MCF 10A (cell line): Measurements from ENCODE around the gene MAD1L1. TPM values are rescaled to one million over a fixed set of nuclear protein-coding genes. Genes with fewer than 3 reads are reported as not detected.

Source experiments
- BruUV-seq: library from RNA; stranded (reverse); fragments of 400-500 nt; replicated peaks from 2 replicates; lab custom pipeline; 2021; lab: Mats Ljungman, UMichigan
- CTCF ChIA-PET: fragments of 300-600 bp; sonication (Branson Sonifier 250); formaldehyde crosslinking; extraction: SDS; loops from one replicate; lab custom pipeline; 2021; ENCODE audit warnings: antibody characterized with exemption, inconsistent platforms; lab: Yijun Ruan, JAX
- POLR2A ChIA-PET: fragments of 300-600, 350-650 bp; sonication (Branson Sonifier 250); formaldehyde crosslinking; extraction: SDS; loops from one replicate; lab custom pipeline; 2020; ENCODE audit warnings: antibody characterized with exemption, inconsistent platforms; lab: Yijun Ruan, JAX
- DNase-seq: peaks from one replicate; pipeline ENCODE4 v3.0.0-alpha.2; 2018; ENCODE audit not compliant: unreplicated experiment
- H3K27ac Mint-ChIP-seq: one replicate; pipeline ENCODE4 v1.8.0; 2022; ENCODE audit warnings: mild to moderate bottlenecking, low read depth, mixed read lengths; ENCODE audit not compliant: unreplicated experiment
- H3K27me3 Mint-ChIP-seq: one replicate; pipeline ENCODE4 v1.8.0; 2022; ENCODE audit warnings: mixed read lengths; ENCODE audit not compliant: insufficient read depth, unreplicated experiment
- H3K36me3 Mint-ChIP-seq: one replicate; pipeline ENCODE4 v1.8.0; 2022; ENCODE audit warnings: mild to moderate bottlenecking, moderate library complexity, mixed read lengths; ENCODE audit not compliant: insufficient read depth, unreplicated experiment
- H3K4me1 Mint-ChIP-seq: one replicate; pipeline ENCODE4 v1.8.0; 2022; ENCODE audit warnings: mixed read lengths; ENCODE audit not compliant: insufficient read depth, unreplicated experiment
- H3K4me3 Mint-ChIP-seq: one replicate; pipeline ENCODE4 v1.8.0; 2022; ENCODE audit warnings: mild to moderate bottlenecking, moderate library complexity, mixed read lengths; ENCODE audit not compliant: unreplicated experiment
- H3K9me3 Mint-ChIP-seq: one replicate; pipeline ENCODE4 v1.8.0; 2022; ENCODE audit warnings: mixed read lengths; ENCODE audit not compliant: unreplicated experiment
- CTCF ChIP-seq: fragments of 200-600 bp; IDR thresholded peaks from one replicate; pipeline ENCODE4 v1.8.0; 2022; ENCODE audit warnings: antibody characterized with exemption, mild to moderate bottlenecking; ENCODE audit not compliant: unreplicated experiment
- intact Hi-C: fragments of 100-400 bp; cut with micrococcal nuclease; formaldehyde crosslinking; loops from 2 replicates; pipeline ENCODE4 v1.14.1; 2022
- total RNA-seq: library from RNA; stranded (reverse); gene quantifications from 2 replicates; pipeline ENCODE4 v1.2.3, GENCODE V29; 2022

The MAD1L1 gene
- total RNA-seq, 1 experiment from 2014 or later = 25.2 TPM

- no peaks in the 10 kb centered on the region for H3K4me1 Mint-ChIP-seq
- H3K27ac Mint-ChIP-seq = no peak overlapping the region
- no peak overlapping the region for H3K4me3 Mint-ChIP-seq
- ChIA-PET POLR2A (interaction anchor here (0.6 kb wide), 1 partner anchor 18 kb away, joined by 4 read pairs; no protein-coding TSS in a partner anchor), CTCF (no interaction called here)
- intact Hi-C loops = no loop called here
- no peaks in the 10 kb centered on the region for H3K9me3 Mint-ChIP-seq
- no peak for TF ChIP-seq CTCF
- DNase-seq = no peak
- no TSS peak for BruUV-seq
- H3K36me3 Mint-ChIP-seq = no peaks in the 10 kb centered on the region
- H3K27me3 Mint-ChIP-seq = no peaks in the 10 kb centered on the region
Observed at GRCh38 chr7:2122651-2123050, 110.1 kb downstream of the MAD1L1 start.

DNA sequence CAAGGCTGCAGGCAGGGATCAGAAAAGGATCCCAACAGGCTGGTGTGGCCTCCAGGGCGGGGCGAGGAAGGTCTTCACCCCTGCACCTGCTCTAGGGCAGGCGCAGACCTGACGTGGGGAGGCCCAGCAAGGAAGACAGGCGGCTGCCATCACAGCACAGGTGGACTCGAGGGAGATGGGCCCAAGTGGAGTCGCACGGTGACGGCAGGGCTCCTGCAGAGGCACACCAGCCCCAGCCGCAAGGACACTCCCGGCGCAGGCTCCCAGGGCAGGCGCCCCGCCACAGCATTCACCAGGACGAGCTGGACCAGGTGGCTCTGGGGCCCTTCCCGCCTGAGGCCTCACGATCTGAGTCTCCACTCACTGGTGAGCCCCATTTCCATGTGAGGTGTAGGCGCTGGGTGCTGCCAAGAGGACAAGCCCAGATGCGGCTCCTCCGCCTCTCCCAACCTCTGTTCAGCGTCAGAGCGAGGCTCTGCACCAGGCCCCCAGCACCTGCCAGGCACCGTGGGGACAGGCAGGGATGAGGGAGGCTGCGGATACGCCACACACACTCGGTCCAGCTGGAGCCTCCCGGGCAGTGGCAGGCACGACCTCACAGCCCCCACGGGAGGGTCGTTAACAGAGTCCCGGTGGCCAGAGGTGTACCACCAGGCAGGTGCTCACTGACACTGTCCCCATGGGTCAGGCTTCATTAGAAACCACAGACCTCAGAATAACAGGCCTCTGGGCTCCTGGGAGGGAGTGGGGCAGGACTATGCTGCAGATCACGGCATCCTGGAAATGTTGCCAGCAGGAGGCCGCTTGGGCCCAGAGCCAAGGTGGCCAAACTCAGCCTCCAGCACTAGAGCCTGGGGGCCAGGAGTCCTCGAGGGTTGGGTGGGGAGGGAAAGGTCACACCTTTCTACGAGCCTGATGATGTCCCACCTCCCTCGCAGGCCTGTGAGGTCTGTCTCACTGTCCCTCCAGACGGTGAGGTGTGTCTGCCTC is 111.6 kb downstream of the MAD1L1 start:
- ChIA-PET CTCF (interaction anchor here (0.5 to 0.6 kb wide), 2 partner anchors 140 to 533 kb away, joined by 3 to 4 read pairs; no protein-coding TSS in a partner anchor), POLR2A (no interaction called here)

GRCh38 chr7:2120251-2120660 is 112.5 kb downstream of the MAD1L1 start:
- no TSS peak for BruUV-seq
- H3K27me3 Mint-ChIP-seq = no peaks in the 10 kb centered on the region
- H3K4me3 Mint-ChIP-seq = no peak overlapping the region
- TF ChIP-seq CTCF = no peak
- H3K9me3 Mint-ChIP-seq = no peaks in the 10 kb centered on the region
- H3K36me3 Mint-ChIP-seq = no peaks in the 10 kb centered on the region
- intact Hi-C loops = no loop called here
- CTCF ChIA-PET = no interaction called here
- peaks cover 11% of the 10 kb centered on the region for H3K4me1 Mint-ChIP-seq
- no peak for DNase-seq
- POLR2A ChIA-PET = no interaction called here
- no peak overlapping the region for H3K27ac Mint-ChIP-seq

More for the DNA sequence above, 111.6 kb downstream of the MAD1L1 start:
- TF ChIP-seq CTCF = no peak
- DNase-seq = no peak
- Mint-ChIP-seq H3K4me1 (peaks cover 7% of the 10 kb centered on the region), H3K27ac (no peak overlapping the region), H3K4me3 (no peak overlapping the region), H3K27me3 (no peaks in the 10 kb centered on the region), H3K36me3 (no peaks in the 10 kb centered on the region), H3K9me3 (no peaks in the 10 kb centered on the region)
- intact Hi-C loops = no loop called here
- BruUV-seq = no TSS peak

- no peaks in the 10 kb centered on the region for H3K9me3 Mint-ChIP-seq
- H3K36me3 Mint-ChIP-seq = peaks cover 5% of the 10 kb centered on the region
- ChIA-PET CTCF (no interaction called here), POLR2A (interaction anchor here (1.4 kb wide), 1 partner anchor 11 kb away, joined by 5 read pairs; no protein-coding TSS in a partner anchor)
- intact Hi-C loops = no loop called here
- no TSS peak for BruUV-seq
- DNase-seq = no peak
- no peak for TF ChIP-seq CTCF
- H3K27me3 Mint-ChIP-seq = no peaks in the 10 kb centered on the region
- H3K4me3 Mint-ChIP-seq = no peak overlapping the region
- no peak overlapping the region for H3K27ac Mint-ChIP-seq
- H3K4me1 Mint-ChIP-seq = peaks cover 18% of the 10 kb centered on the region
Observed at GRCh38 chr7:2118630-2119190, 114.0 kb downstream of the MAD1L1 start.
